K562 (cell line): ENCODE results near the gene SPOCD1. TPM values are rescaled to one million over a fixed set of nuclear protein-coding genes. Genes with fewer than 3 reads are reported as not detected.

Experiments used
- ATAC-seq: fragments of 200-7000 bp; cut with Tn5 transposase; 3 replicates; pipeline ENCODE4 v1.9.1; 2020; ENCODE audit warnings: moderate library complexity
- BruUV-seq: library from RNA; stranded (reverse); fragments of 400-500 nt; replicated peaks from 2 replicates; lab custom pipeline; 2021; lab: Mats Ljungman, UMichigan
- CTCF ChIA-PET: fragments of 300-600 bp; formaldehyde crosslinking; extraction: SDS; loops from one replicate; lab custom pipeline; 2021; ENCODE audit warnings: low intra/inter-chr PET ratio; lab: Yijun Ruan, JAX
- POLR2A ChIA-PET: fragments of 300-600, 350-650 bp; sonication (Branson Sonifier 250); formaldehyde crosslinking; extraction: SDS; loops from one replicate; lab custom pipeline; 2021; ENCODE audit warnings: antibody characterized with exemption, inconsistent platforms; lab: Yijun Ruan, JAX
- DNase-seq, 4 experiments: peaks; one replicate each; pipeline versions ENCODE4 v3.0.0 to v3.0.0-alpha.2; 2011 to 2018; ENCODE audit warnings: low spot score in 3 of 4, mixed read lengths in 3 of 4; ENCODE audit errors: extremely low read depth in 1 of 4
- FAIRE-seq: peaks from 2 replicates; lab custom pipeline; 2011; peaks lifted over from hg19 to GRCh38; lab: Jason Lieb, UNC
- H2AFZ ChIP-seq: 2 replicates; pipeline ENCODE4 v1.6.0; 2011; ENCODE audit warnings: low read depth, low read length, control low read depth, inconsistent platforms
- H3K27ac ChIP-seq: fragments of 200-600 bp; 3 replicates; pipeline ENCODE4 v1.8.0; 2011; ENCODE audit warnings: low read depth, mild to moderate bottlenecking, control low read depth, inconsistent platforms, low read length, moderate library complexity, mixed read lengths; ENCODE audit errors: extremely low read depth
- H3K27me3 ChIP-seq, 2 experiments: fragments of 300-600 bp in 1 of 2; 2 replicates in 1 of 2; 3 replicates in 1 of 2; pipeline versions ENCODE4 v1.6.0 to v1.8.0; 2011; ENCODE audit warnings: inconsistent platforms in 2 of 2, low read length in 2 of 2, mild to moderate bottlenecking in 1 of 2, mixed read lengths in 1 of 2, moderate library complexity in 1 of 2; ENCODE audit not compliant: control insufficient read depth in 2 of 2, insufficient read depth in 2 of 2
- H3K36me3 ChIP-seq: fragments of 300-600 bp; 3 replicates; pipeline ENCODE4 v1.8.0; 2011; ENCODE audit warnings: mild to moderate bottlenecking, low read length, inconsistent platforms; ENCODE audit not compliant: control insufficient read depth, insufficient read depth
- H3K4me1 ChIP-seq, 2 experiments: fragments of 200-600 bp in 1 of 2; replicated peaks in 1 of 2; 2 replicates in 1 of 2; 3 replicates in 1 of 2; pipeline versions ENCODE4 v1.5.1 to v1.8.0; 2011; ENCODE audit warnings: inconsistent platforms in 2 of 2, low read length in 2 of 2, mild to moderate bottlenecking in 1 of 2, mixed read lengths in 1 of 2, moderate library complexity in 1 of 2; ENCODE audit not compliant: control insufficient read depth in 2 of 2, insufficient read depth in 2 of 2
- H3K4me2 ChIP-seq: 2 replicates; pipeline ENCODE4 v1.6.1; 2011; ENCODE audit warnings: low read length, control low read depth, inconsistent platforms, mixed read lengths; ENCODE audit not compliant: insufficient read depth
- H3K4me3 ChIP-seq: fragments of 200-600 bp; sonication (generic), shearing (Covaris generic); 2 replicates; pipeline ENCODE4 v1.5.1; 2016; ENCODE audit warnings: control low read depth, inconsistent platforms
- H3K79me2 ChIP-seq: fragments of 200-600 bp; 3 replicates; pipeline ENCODE4 v1.8.0; 2011; ENCODE audit warnings: low read length, inconsistent platforms; ENCODE audit not compliant: control insufficient read depth, insufficient read depth
- H3K9ac ChIP-seq, 2 experiments: 2 replicates each; pipeline versions ENCODE4 v1.6.0 to v1.6.1; 2011; ENCODE audit warnings: low read depth in 2 of 2, low read length in 2 of 2, control low read depth in 1 of 2, inconsistent platforms in 1 of 2, mild to moderate bottlenecking in 1 of 2, mixed read lengths in 1 of 2; ENCODE audit not compliant: insufficient read depth in 1 of 2
- H3K9me1 ChIP-seq: one replicate; pipeline ENCODE4 v1.6.0; 2011; ENCODE audit warnings: inconsistent platforms, mild to moderate bottlenecking, low read length, moderate library complexity; ENCODE audit not compliant: control insufficient read depth, insufficient read depth
- H3K9me3 ChIP-seq: replicated peaks from 2 replicates; pipeline ENCODE4 v1.5.1; 2011; ENCODE audit warnings: low read depth, low read length, inconsistent platforms; ENCODE audit not compliant: control insufficient read depth, insufficient read depth
- H4K20me1 ChIP-seq: replicated peaks from 2 replicates; pipeline ENCODE4 v1.6.1; 2011; ENCODE audit warnings: low read length, inconsistent platforms, mixed read lengths; ENCODE audit not compliant: control insufficient read depth, insufficient read depth
- CXXC5 ChIP-seq: fragments of 250-450 bp; sonication (Bioruptor Pico); IDR thresholded peaks from 2 replicates; pipeline ENCODE4 v1.8.0; 2022; ENCODE audit warnings: inconsistent platforms, mild to moderate bottlenecking, moderate library complexity
- DIDO1 ChIP-seq: fragments of 450-650 bp; IDR thresholded peaks from 2 replicates; pipeline ENCODE4 v1.6.1; 2016; ENCODE audit warnings: low read depth, missing biosample characterization, missing genetic modification characterization
- ELF2 ChIP-seq: fragments of 250-450 bp; sonication (Bioruptor Pico); IDR thresholded peaks from 2 replicates; pipeline ENCODE4 v1.5.0; 2021; ENCODE audit warnings: mild to moderate bottlenecking
- ESRRB ChIP-seq: fragments of 250-450 bp; sonication (Bioruptor Pico); IDR thresholded peaks from 2 replicates; pipeline ENCODE4 v1.5.0; 2020; ENCODE audit warnings: mild to moderate bottlenecking, moderate library complexity, borderline replicate concordance
- HDAC6 ChIP-seq: IDR thresholded peaks from 2 replicates; pipeline ENCODE4 v1.6.1; 2012; ENCODE audit warnings: low read depth, mild to moderate bottlenecking, control low read depth, inconsistent platforms, low read length, moderate library complexity
- KLF16 ChIP-seq: IDR thresholded peaks from 2 replicates; pipeline ENCODE4 v1.6.1; 2016; ENCODE audit warnings: antibody characterized with exemption
- MEF2D ChIP-seq: conservative IDR thresholded peaks from 2 replicates; pipeline ENCODE4 v1.6.1; 2016; ENCODE audit warnings: low read depth, missing genetic modification characterization, missing compliant biosample characterization
- NEUROD1 ChIP-seq: fragments of 150-350 bp; IDR thresholded peaks from 2 replicates; pipeline ENCODE4 v1.6.1; 2014; ENCODE audit warnings: borderline replicate concordance, low read length, low read depth; ENCODE audit not compliant: partially characterized antibody
- ZNF143 ChIP-seq: sonication (generic); formaldehyde crosslinking; IDR thresholded peaks from 2 replicates; pipeline ENCODE4 v1.9.0; 2022; ENCODE audit warnings: mild to moderate bottlenecking, missing genetic modification reagents
- ZNF764 ChIP-seq: fragments of 250-450 bp; sonication (Bioruptor Pico); IDR thresholded peaks from 2 replicates; pipeline ENCODE4 v1.4.0; 2020; ENCODE audit warnings: low read depth, mild to moderate bottlenecking, moderate library complexity
- ZZZ3 ChIP-seq: fragments of 450-650 bp; IDR thresholded peaks from 2 replicates; pipeline ENCODE4 v1.6.1; 2016; ENCODE audit warnings: antibody characterized with exemption, mild to moderate bottlenecking, moderate library complexity
- WGBS: fragments of 100-300 bp; shearing (Covaris generic); methylation state at CpG from one replicate; pipeline ENCODE4 v1.1.6; 2016; ENCODE audit warnings: low coverage, mixed read lengths; ENCODE audit not compliant: insufficient coverage; ENCODE audit errors: missing lambda C conversion rate; 5-methylcytosine and 5-hydroxymethylcytosine counted together
- in situ Hi-C: fragments of 300-500 bp; cut with MboI; formaldehyde crosslinking; loops from 4 replicates; pipeline ENCODE4 v1.15.0; 2018; ENCODE audit warnings: inconsistent platforms, mixed read lengths
- intact Hi-C: fragments of 100-400 bp; cut with micrococcal nuclease; formaldehyde crosslinking; loops from 2 replicates; pipeline ENCODE4 v1.14.2; 2022
- polyA plus RNA-seq, 8 experiments: library from polyadenylated mRNA; depleted of rRNA in 4 of 8; stranded (reverse) in 5 of 8; unstranded in 3 of 8; fragments of >200 nt; fragmentation: Nextera tagmentation in 2 of 8; fragmentation: Illumina TruSeq in 1 of 8; extraction: Ambion mirVana in 2 of 8; extraction: Trizol in 1 of 8; gene quantifications; 2 replicates each; pipeline versions ENCODE4 v1.2.1 to v1.2.3, GENCODE V29; 2011 to 2014; ENCODE audit warnings: inconsistent platforms in 1 of 8, missing spikeins in 1 of 8
- total RNA-seq, 7 experiments: library from RNA; depleted of rRNA in 6 of 7; stranded (reverse); fragments of >200 nt in 6 of 7; fragmentation: Illumina TruSeq in 2 of 7; extraction: Trizol in 2 of 7; gene quantifications; 2 replicates each; pipeline versions ENCODE4 v1.2.1 to v1.2.3, GENCODE V29; 2011 to 2021; ENCODE audit warnings: low replicate concordance in 1 of 7

SPOCD1 gene
- total and polyA plus RNA-seq, 9 of the 15 experiments (the other 6 are each of a cell fraction or from before 2014, with no cell fraction given), result 0.03 to 0.71 (median 0.26) TPM; not detected in 1

- H3K9ac ChIP-seq, result peak overlapping the region in 1 of 2 experiments; percentile 84; a peak in 2 of 4 replicates
- H3K9me3 ChIP-seq, result no peaks in the 10 kb centered on the region
- FAIRE-seq (no peak), ATAC-seq (no peak), DNase-seq (no peak)
- ChIA-PET POLR2A (interaction anchor here (0.6 to 1.3 kb wide), 9 partner anchors 9 to 277 kb away, joined by 3 to 5 read pairs (median 3); partner anchors contain the start of gene PEF1), CTCF (no interaction called here)
- BruUV-seq, result no TSS peak
- no peak overlapping the region for H3K4me2 ChIP-seq
- H3K4me3 ChIP-seq, result no peak overlapping the region
- no peaks in the 10 kb centered on the region for H4K20me1 ChIP-seq
- H3K9me1 ChIP-seq, result no peaks in the 10 kb centered on the region
- no peaks in the 10 kb centered on the region for H3K27me3 ChIP-seq
- no peak overlapping the region for H2AFZ ChIP-seq
- 73% methylated on average over 11 of the region's 11 CpGs for WGBS
- H3K4me1 ChIP-seq, result peaks cover 16 to 24% of the 10 kb centered on the region in 2 experiments; a peak in 4 of 5 replicates
- no peaks in the 10 kb centered on the region for H3K36me3 ChIP-seq
- no peak overlapping the region for H3K27ac ChIP-seq
- TF ChIP-seq ELF2 (CRISPR knock-in tag) (no peak), HDAC6 (no peak), MEF2D (tag) (no peak), ESRRB (no peak), ZNF764 (no peak), KLF16 (no peak), CXXC5 (no peak), NEUROD1 (no peak), ZNF143 (CRISPR knock-in tag) (no peak), ZZZ3 (no peak), DIDO1 (tag) (no peak)
- in situ Hi-C loops, result no loop called here
- H3K79me2 ChIP-seq, result no peaks in the 10 kb centered on the region
- intact Hi-C loops, result loop anchor here (10.0 kb wide), 1 partner anchor 251 kb away; no protein-coding TSS in a partner anchor
Observed at GRCh38 chr1:31814041-31814511, 1.7 kb downstream of the SPOCD1 start.
